Loucy (cell line): Measurements from ENCODE around the gene ARX.

Experiments
- H2AFZ ChIP-seq: fragments of 200-600 bp; sonication (generic); 2 replicates; pipeline ENCODE4 v1.6.0; 2016; ENCODE audit warnings: antibody characterized with exemption, mild to moderate bottlenecking, low read length, moderate library complexity
- H3F3A ChIP-seq: fragments of 200-600 bp; 2 replicates; pipeline ENCODE4 v1.6.0; 2016; ENCODE audit warnings: antibody characterized with exemption, low read depth, mild to moderate bottlenecking
- H3K27me3 ChIP-seq: fragments of 200-600 bp; sonication (generic); 2 replicates; pipeline ENCODE4 v1.6.1; 2014; ENCODE audit warnings: low read length, mild to moderate bottlenecking; ENCODE audit not compliant: insufficient read depth, poor library complexity, severe bottlenecking
- H3K36me3 ChIP-seq: fragments of 200-600 bp; sonication (generic); 2 replicates; pipeline ENCODE4 v1.6.1; 2016; ENCODE audit warnings: low read length; ENCODE audit not compliant: insufficient read depth
- H3K4me1 ChIP-seq: fragments of 200-600 bp; sonication (generic); 2 replicates; pipeline ENCODE4 v1.5.1; 2014; ENCODE audit warnings: low read length, mild to moderate bottlenecking; ENCODE audit not compliant: insufficient read depth, poor library complexity, severe bottlenecking
- H3K4me2 ChIP-seq: fragments of 200-600 bp; sonication (generic); 2 replicates; pipeline ENCODE4 v1.6.0; 2014; ENCODE audit warnings: antibody characterized with exemption, low read length, low read depth, mild to moderate bottlenecking; ENCODE audit not compliant: poor library complexity, severe bottlenecking
- H3K4me3 ChIP-seq: fragments of 200-600 bp; sonication (generic); 2 replicates; pipeline ENCODE4 v1.5.1; 2014; ENCODE audit warnings: low read length, mild to moderate bottlenecking, mixed read lengths; ENCODE audit not compliant: poor library complexity, severe bottlenecking
- H3K79me2 ChIP-seq: fragments of 200-600 bp; sonication (generic); 2 replicates; pipeline ENCODE4 v1.6.1; 2014; ENCODE audit warnings: low read length; ENCODE audit not compliant: insufficient read depth
- H3K9ac ChIP-seq: fragments of 200-600 bp; sonication (generic); 2 replicates; pipeline ENCODE4 v1.6.0; 2014; ENCODE audit warnings: mild to moderate bottlenecking, low read depth, low read length, moderate library complexity; ENCODE audit not compliant: poor library complexity, severe bottlenecking
- H3K9me2 ChIP-seq: fragments of 200-600 bp; sonication (generic); replicated peaks from 2 replicates; pipeline ENCODE4 v1.6.1; 2016; ENCODE audit warnings: low read depth, low read length, mixed read lengths
- H3K9me3 ChIP-seq: fragments of 200-600 bp; sonication (generic); 2 replicates; pipeline ENCODE4 v1.6.1; 2014; ENCODE audit warnings: mild to moderate bottlenecking, antibody characterized with exemption, low read length, low read depth; ENCODE audit not compliant: insufficient read depth
- H4K20me1 ChIP-seq: fragments of 200-600 bp; sonication (generic); 2 replicates; pipeline ENCODE4 v1.6.0; 2014; ENCODE audit warnings: antibody characterized with exemption, low read length, mild to moderate bottlenecking; ENCODE audit not compliant: insufficient read depth, poor library complexity, severe bottlenecking
- EZH2phosphoT487 ChIP-seq: fragments of 200-600 bp; IDR thresholded peaks from 2 replicates; pipeline ENCODE4 v1.6.1; 2018; ENCODE audit warnings: antibody characterized with exemption, mild to moderate bottlenecking, moderate library complexity, borderline replicate concordance
- TF ChIP-seq, protein P1 (sequence below): fragments of 200-600 bp; sonication (generic); conservative IDR thresholded peaks from 2 replicates; pipeline ENCODE4 v1.5.1; 2014; ENCODE audit warnings: mild to moderate bottlenecking, antibody characterized with exemption, low read length

ARX gene

DNA sequence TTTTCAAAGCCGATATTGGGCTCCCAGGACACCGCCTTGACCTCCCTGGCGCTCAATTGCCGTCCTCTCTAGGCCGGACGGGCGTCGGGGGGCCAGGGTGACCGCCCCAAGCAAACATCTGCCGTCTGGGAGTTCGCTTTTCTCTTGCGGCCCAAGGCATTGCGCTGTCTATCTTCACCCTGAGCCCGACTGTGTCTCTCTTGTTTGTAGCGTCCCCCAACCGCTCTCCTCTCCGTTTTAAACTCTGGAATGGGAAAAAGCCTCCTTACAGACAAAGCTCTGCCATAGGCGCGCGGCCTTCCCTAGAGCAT lies 551 bp upstream of the ARX start:
- Histone ChIP-seq H3F3A (no peaks in the 10 kb centered on the region), H3K4me2 (no peak overlapping the region), H3K9ac (no peak overlapping the region), H3K36me3 (no peaks in the 10 kb centered on the region), H3K9me3 (no peaks in the 10 kb centered on the region), H3K4me3 (no peak overlapping the region), H3K79me2 (no peaks in the 10 kb centered on the region), H3K4me1 (no peaks in the 10 kb centered on the region), H3K27me3 (no peaks in the 10 kb centered on the region), H3K9me2 (no peaks in the 10 kb centered on the region), H4K20me1 (no peaks in the 10 kb centered on the region), H2AFZ (no peak overlapping the region)
- TF ChIP-seq, protein P1, sequence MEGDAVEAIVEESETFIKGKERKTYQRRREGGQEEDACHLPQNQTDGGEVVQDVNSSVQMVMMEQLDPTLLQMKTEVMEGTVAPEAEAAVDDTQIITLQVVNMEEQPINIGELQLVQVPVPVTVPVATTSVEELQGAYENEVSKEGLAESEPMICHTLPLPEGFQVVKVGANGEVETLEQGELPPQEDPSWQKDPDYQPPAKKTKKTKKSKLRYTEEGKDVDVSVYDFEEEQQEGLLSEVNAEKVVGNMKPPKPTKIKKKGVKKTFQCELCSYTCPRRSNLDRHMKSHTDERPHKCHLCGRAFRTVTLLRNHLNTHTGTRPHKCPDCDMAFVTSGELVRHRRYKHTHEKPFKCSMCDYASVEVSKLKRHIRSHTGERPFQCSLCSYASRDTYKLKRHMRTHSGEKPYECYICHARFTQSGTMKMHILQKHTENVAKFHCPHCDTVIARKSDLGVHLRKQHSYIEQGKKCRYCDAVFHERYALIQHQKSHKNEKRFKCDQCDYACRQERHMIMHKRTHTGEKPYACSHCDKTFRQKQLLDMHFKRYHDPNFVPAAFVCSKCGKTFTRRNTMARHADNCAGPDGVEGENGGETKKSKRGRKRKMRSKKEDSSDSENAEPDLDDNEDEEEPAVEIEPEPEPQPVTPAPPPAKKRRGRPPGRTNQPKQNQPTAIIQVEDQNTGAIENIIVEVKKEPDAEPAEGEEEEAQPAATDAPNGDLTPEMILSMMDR: no peak

DNA sequence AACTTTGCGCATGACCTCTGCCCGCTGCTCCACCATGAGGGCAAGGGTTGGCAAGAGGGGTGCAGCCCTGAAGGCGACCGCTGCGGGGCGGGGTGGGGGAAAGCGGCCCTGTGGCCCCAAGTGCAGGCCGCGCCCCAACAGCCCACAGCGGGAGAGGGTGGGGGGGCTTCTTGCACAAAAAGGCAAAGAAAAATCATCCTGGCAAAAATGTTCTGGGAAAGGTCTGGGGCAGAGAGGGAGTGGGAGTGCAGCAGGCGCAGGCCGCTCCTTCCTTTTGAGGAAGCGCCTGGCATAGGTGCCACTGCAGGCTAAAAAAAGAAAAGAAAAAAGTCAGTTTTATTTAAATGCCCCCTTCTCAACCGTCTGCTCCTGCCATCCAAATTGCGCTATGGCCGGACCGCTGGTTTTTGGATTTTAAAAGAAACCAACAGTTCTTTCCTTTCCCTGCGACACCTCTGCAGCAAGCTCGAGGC lies 1.4 kb downstream of the ARX start:
- Histone ChIP-seq H3K9me3 (no peaks in the 10 kb centered on the region), H3K4me1 (no peaks in the 10 kb centered on the region), H3K4me2 (no peak overlapping the region), H2AFZ (no peak overlapping the region), H3K27me3 (no peaks in the 10 kb centered on the region), H3K36me3 (no peaks in the 10 kb centered on the region), H3K9ac (no peak overlapping the region), H3K79me2 (no peaks in the 10 kb centered on the region), H3K9me2 (no peaks in the 10 kb centered on the region), H3F3A (no peaks in the 10 kb centered on the region), H4K20me1 (no peaks in the 10 kb centered on the region), H3K4me3 (no peak overlapping the region)
- no peak for TF ChIP-seq EZH2phosphoT487
- TF ChIP-seq, protein P1: no peak

DNA sequence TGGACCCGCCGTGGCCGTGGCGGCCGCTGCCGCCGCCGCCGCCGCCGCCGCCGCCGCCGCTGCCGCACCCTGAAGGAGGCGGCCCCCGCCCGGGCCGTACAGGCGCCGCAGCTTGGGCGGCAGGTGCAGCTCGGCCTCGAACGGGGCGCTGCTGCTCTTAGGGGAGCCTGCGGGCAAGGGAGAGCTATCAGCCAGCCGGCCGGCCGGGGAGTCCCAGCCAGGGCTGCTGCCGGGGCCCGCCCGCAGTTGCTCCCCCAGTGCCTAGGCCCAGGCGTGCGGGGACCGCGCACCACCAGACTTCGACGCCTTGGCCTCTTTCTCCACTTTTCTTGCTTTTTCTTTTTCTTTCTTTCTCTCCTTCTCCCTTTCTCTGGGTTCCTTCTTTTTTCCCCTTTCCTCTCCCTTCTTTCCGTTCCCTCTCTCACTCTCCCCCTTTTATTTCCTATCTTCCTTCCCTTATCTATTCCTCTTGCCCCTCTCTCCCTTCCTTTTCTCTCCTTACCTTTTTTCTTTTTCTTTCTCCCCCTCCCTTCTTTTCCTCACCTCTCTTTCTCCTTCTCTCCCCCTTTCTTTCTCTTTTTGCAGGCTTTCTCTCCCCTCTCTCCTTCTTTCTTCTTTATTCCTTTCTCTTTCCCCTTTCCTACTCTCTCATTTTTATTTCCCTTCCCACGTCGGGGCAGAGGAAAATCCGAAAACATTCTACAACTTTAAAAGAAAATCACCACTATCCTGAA lies 2.0 kb downstream of the ARX start:
- no peaks in the 10 kb centered on the region for H3K79me2 ChIP-seq
- no peaks in the 10 kb centered on the region for H3K27me3 ChIP-seq
- no peak overlapping the region for H3K4me2 ChIP-seq
- no peak overlapping the region for H2AFZ ChIP-seq
- no peaks in the 10 kb centered on the region for H3K9me2 ChIP-seq
- no peak overlapping the region for H3K9ac ChIP-seq
- no peak overlapping the region for H3K4me3 ChIP-seq
- no peaks in the 10 kb centered on the region for H3F3A ChIP-seq
- no peaks in the 10 kb centered on the region for H3K9me3 ChIP-seq
- no peaks in the 10 kb centered on the region for H3K36me3 ChIP-seq
- TF ChIP-seq EZH2phosphoT487: no peak
- TF ChIP-seq, protein P1: no peak
- no peaks in the 10 kb centered on the region for H3K4me1 ChIP-seq
- no peaks in the 10 kb centered on the region for H4K20me1 ChIP-seq
